T-helper 2 cell treated with Interferon-gamma antibody and Interleukin-4, amounts not matched to agents 5 μg/mL and 100 μg/mL, for 36 hours (primary cell): Measurements from ENCODE around the gene KCNAB1.

Source experiments
- DNase-seq: peaks from one replicate; pipeline ENCODE4 v3.0.0; 2021; ENCODE audit warnings: low spot score
- H3K27ac Mint-ChIP-seq: one replicate; pipeline ENCODE4 v1.8.0; 2021; ENCODE audit warnings: mild to moderate bottlenecking, mixed read lengths
- H3K27me3 Mint-ChIP-seq: one replicate; pipeline ENCODE4 v1.8.0; 2021; ENCODE audit warnings: low read depth, mixed read lengths
- H3K36me3 Mint-ChIP-seq: one replicate; pipeline ENCODE4 v1.8.0; 2021; ENCODE audit warnings: low read depth, mixed read lengths
- H3K4me1 Mint-ChIP-seq: one replicate; pipeline ENCODE4 v1.8.0; 2021; ENCODE audit warnings: low read depth, mixed read lengths
- H3K4me3 Mint-ChIP-seq: one replicate; pipeline ENCODE4 v1.8.0; 2022; ENCODE audit warnings: mild to moderate bottlenecking, moderate library complexity, mixed read lengths
- H3K9me3 Mint-ChIP-seq: one replicate; pipeline ENCODE4 v1.8.0; 2021; ENCODE audit warnings: mixed read lengths

Gene KCNAB1

GRCh38 chr3:156382458-156383346 lies 262.3 kb downstream of the KCNAB1 start:
- Mint-ChIP-seq H3K9me3 (no peaks in the 10 kb centered on the region), H3K36me3 (no peaks in the 10 kb centered on the region), H3K27me3 (peaks cover 24% of the 10 kb centered on the region), H3K4me3 (no peak overlapping the region), H3K27ac (no peak overlapping the region), H3K4me1 (no peaks in the 10 kb centered on the region)
- DNase-seq, result no peak

- no peaks in the 10 kb centered on the region for H3K36me3 Mint-ChIP-seq
- no peaks in the 10 kb centered on the region for H3K4me1 Mint-ChIP-seq
- no peaks in the 10 kb centered on the region for H3K9me3 Mint-ChIP-seq
- DNase-seq, result no peak
- H3K4me3 Mint-ChIP-seq, result no peak overlapping the region
- H3K27me3 Mint-ChIP-seq, result peaks cover 22% of the 10 kb centered on the region
- no peak overlapping the region for H3K27ac Mint-ChIP-seq
Observed at GRCh38 chr3:156383441-156384025, 263.2 kb downstream of the KCNAB1 start.

- Mint-ChIP-seq H3K27me3 (peaks cover 26% of the 10 kb centered on the region), H3K36me3 (no peaks in the 10 kb centered on the region), H3K4me1 (no peaks in the 10 kb centered on the region), H3K27ac (no peak overlapping the region), H3K9me3 (no peaks in the 10 kb centered on the region), H3K4me3 (no peak overlapping the region)
- no peak for DNase-seq
Observed at GRCh38 chr3:156388497-156389448, 268.4 kb downstream of the KCNAB1 start.

GRCh38 chr3:156389449-156389950 lies 269.1 kb downstream of the KCNAB1 start:
- H3K4me3 Mint-ChIP-seq, result no peak overlapping the region
- no peaks in the 10 kb centered on the region for H3K36me3 Mint-ChIP-seq
- no peaks in the 10 kb centered on the region for H3K4me1 Mint-ChIP-seq
- H3K27me3 Mint-ChIP-seq, result peaks cover 25% of the 10 kb centered on the region
- H3K9me3 Mint-ChIP-seq, result no peaks in the 10 kb centered on the region
- no peak for DNase-seq
- H3K27ac Mint-ChIP-seq, result no peak overlapping the region

GRCh38 chr3:156390846-156391245 lies 270.5 kb downstream of the KCNAB1 start:
- H3K27me3 Mint-ChIP-seq, result peaks cover 22% of the 10 kb centered on the region
- DNase-seq, result no peak
- no peaks in the 10 kb centered on the region for H3K4me1 Mint-ChIP-seq
- no peaks in the 10 kb centered on the region for H3K36me3 Mint-ChIP-seq
- H3K4me3 Mint-ChIP-seq, result no peak overlapping the region
- H3K9me3 Mint-ChIP-seq, result no peaks in the 10 kb centered on the region
- no peak overlapping the region for H3K27ac Mint-ChIP-seq

GRCh38 chr3:156395961-156396710 lies 275.8 kb downstream of the KCNAB1 start:
- Mint-ChIP-seq H3K27ac (no peak overlapping the region), H3K36me3 (no peaks in the 10 kb centered on the region), H3K27me3 (peaks cover 26% of the 10 kb centered on the region), H3K4me3 (no peak overlapping the region), H3K4me1 (no peaks in the 10 kb centered on the region), H3K9me3 (no peaks in the 10 kb centered on the region)
- DNase-seq, result no peak

- no peak for DNase-seq
- no peak overlapping the region for H3K27ac Mint-ChIP-seq
- H3K27me3 Mint-ChIP-seq, result peaks cover 21% of the 10 kb centered on the region
- no peaks in the 10 kb centered on the region for H3K4me1 Mint-ChIP-seq
- no peaks in the 10 kb centered on the region for H3K36me3 Mint-ChIP-seq
- no peaks in the 10 kb centered on the region for H3K9me3 Mint-ChIP-seq
- H3K4me3 Mint-ChIP-seq, result no peak overlapping the region
Observed at GRCh38 chr3:156396851-156397250, 276.5 kb downstream of the KCNAB1 start.

GRCh38 chr3:156397534-156397933 lies 277.2 kb downstream of the KCNAB1 start:
- H3K27ac Mint-ChIP-seq, result no peak overlapping the region
- no peak for DNase-seq
- H3K36me3 Mint-ChIP-seq, result no peaks in the 10 kb centered on the region
- H3K4me1 Mint-ChIP-seq, result no peaks in the 10 kb centered on the region
- H3K27me3 Mint-ChIP-seq, result peaks cover 19% of the 10 kb centered on the region
- H3K4me3 Mint-ChIP-seq, result no peak overlapping the region
- H3K9me3 Mint-ChIP-seq, result no peaks in the 10 kb centered on the region

GRCh38 chr3:156400062-156400461 lies 279.7 kb downstream of the KCNAB1 start:
- Mint-ChIP-seq H3K4me1 (no peaks in the 10 kb centered on the region), H3K9me3 (no peaks in the 10 kb centered on the region), H3K27ac (no peak overlapping the region), H3K27me3 (peaks cover 14% of the 10 kb centered on the region), H3K36me3 (no peaks in the 10 kb centered on the region), H3K4me3 (no peak overlapping the region)
- no peak for DNase-seq

- Mint-ChIP-seq H3K4me1 (no peaks in the 10 kb centered on the region), H3K4me3 (no peak overlapping the region), H3K27me3 (peaks cover 14% of the 10 kb centered on the region), H3K27ac (no peak overlapping the region), H3K36me3 (no peaks in the 10 kb centered on the region), H3K9me3 (no peaks in the 10 kb centered on the region)
- DNase-seq, result no peak
Observed at GRCh38 chr3:156400735-156401134, 280.4 kb downstream of the KCNAB1 start.

GRCh38 chr3:156404217-156404616 lies 283.8 kb downstream of the KCNAB1 start:
- DNase-seq, result no peak
- H3K27ac Mint-ChIP-seq, result no peak overlapping the region
- H3K9me3 Mint-ChIP-seq, result no peaks in the 10 kb centered on the region
- no peak overlapping the region for H3K4me3 Mint-ChIP-seq
- no peaks in the 10 kb centered on the region for H3K4me1 Mint-ChIP-seq
- H3K36me3 Mint-ChIP-seq, result no peaks in the 10 kb centered on the region
- peaks cover 7% of the 10 kb centered on the region for H3K27me3 Mint-ChIP-seq

GRCh38 chr3:156406393-156406792 lies 286.0 kb downstream of the KCNAB1 start:
- H3K9me3 Mint-ChIP-seq, result no peaks in the 10 kb centered on the region
- DNase-seq, result no peak
- H3K27me3 Mint-ChIP-seq, result peaks cover 4% of the 10 kb centered on the region
- no peak overlapping the region for H3K27ac Mint-ChIP-seq
- H3K36me3 Mint-ChIP-seq, result no peaks in the 10 kb centered on the region
- no peak overlapping the region for H3K4me3 Mint-ChIP-seq
- H3K4me1 Mint-ChIP-seq, result no peaks in the 10 kb centered on the region

GRCh38 chr3:156407617-156408225 lies 287.3 kb downstream of the KCNAB1 start:
- H3K4me3 Mint-ChIP-seq, result no peak overlapping the region
- peaks cover 12% of the 10 kb centered on the region for H3K27me3 Mint-ChIP-seq

More at GRCh38 chr3:156407617-156408225, 287.3 kb downstream of the KCNAB1 start:
- no peaks in the 10 kb centered on the region for H3K9me3 Mint-ChIP-seq
- no peaks in the 10 kb centered on the region for H3K4me1 Mint-ChIP-seq
- DNase-seq, result no peak
- H3K36me3 Mint-ChIP-seq, result no peaks in the 10 kb centered on the region
- no peak overlapping the region for H3K27ac Mint-ChIP-seq
